Activated naive CD4-positive, alpha-beta T cell treated with Interleukin-2 at 50 U/mL for 16 hours (primary cell): ENCODE data around the gene CD22.
"Not testable (repeated sequence)": the region's sequence is repeated elsewhere in the genome, so short reads cannot be mapped to it uniquely, and the experiment has no call there.

ENCODE experiments used
- DNase-seq: peaks from one replicate; pipeline ENCODE4 v3.0.0-alpha.2; 2020

The CD22 gene

GRCh38 chr19:35362261-35363000 lies 33.4 kb downstream of the CD22 start:
- DNase-seq = no peak

- no peak for DNase-seq
These were observed 34.1 kb downstream of the CD22 start for GRCh38 chr19:35363001-35363590.

GRCh38 chr19:35363711-35364425 lies 34.9 kb downstream of the CD22 start:
- no peak for DNase-seq

- no peak for DNase-seq
These were observed 36.3 kb downstream of the CD22 start for GRCh38 chr19:35365303-35365702.

GRCh38 chr19:35368378-35368777 lies 39.4 kb downstream of the CD22 start:
- no peak for DNase-seq

- no peak for DNase-seq
These were observed 40.5 kb downstream of the CD22 start for GRCh38 chr19:35369522-35369921.

- DNase-seq = no peak
These were observed 41.7 kb downstream of the CD22 start, which contains the start of gene GPR42 for GRCh38 chr19:35370722-35371121. GPR42 (plus strand) TSS chr19:35371068; CDS start chr19:35371360, 292 bp downstream.

- DNase-seq = no peak
These were observed 44.5 kb downstream of the CD22 start for GRCh38 chr19:35373492-35373891.

GRCh38 chr19:35374031-35374430 lies 45.0 kb downstream of the CD22 start:
- DNase-seq = not testable (repeated sequence)

GRCh38 chr19:35375505-35376307 lies 46.7 kb downstream of the CD22 start:
- no peak for DNase-seq

GRCh38 chr19:35377656-35378055 lies 48.7 kb downstream of the CD22 start:
- DNase-seq = no peak

GRCh38 chr19:35378356-35378755 lies 49.4 kb downstream of the CD22 start:
- no peak for DNase-seq

- DNase-seq = not testable (repeated sequence)
These were observed 50.6 kb downstream of the CD22 start for GRCh38 chr19:35379545-35379944.

GRCh38 chr19:35379992-35380391 lies 51.0 kb downstream of the CD22 start:
- DNase-seq = no peak

GRCh38 chr19:35380450-35381124 lies 51.6 kb downstream of the CD22 start:
- no peak for DNase-seq

GRCh38 chr19:35381318-35381717 lies 52.3 kb downstream of the CD22 start:
- no peak for DNase-seq

GRCh38 chr19:35381926-35382325 lies 52.9 kb downstream of the CD22 start:
- DNase-seq = no peak

GRCh38 chr19:35383536-35383935 lies 54.5 kb downstream of the CD22 start:
- DNase-seq = no peak

GRCh38 chr19:35388277-35389054 lies 59.5 kb downstream of the CD22 start:
- no peak for DNase-seq

- no peak for DNase-seq
These were observed 60.3 kb downstream of the CD22 start for GRCh38 chr19:35389192-35389861.
